Brain microvascular endothelial cell (primary cell): ENCODE data around the gene P3R3URF.

Experiments
- DNase-seq: peaks from one replicate; pipeline ENCODE4 v3.0.0-alpha.2; 2020
- H3K27ac ChIP-seq: fragments of 250-450 bp; sonication (Bioruptor Pico); 2 replicates; pipeline ENCODE4 v1.5.1; 2020; ENCODE audit warnings: mild to moderate bottlenecking, moderate library complexity
- H3K27me3 ChIP-seq: fragments of 250-450 bp; sonication (Bioruptor Pico); replicated peaks from 2 replicates; pipeline ENCODE4 v1.5.1; 2020; ENCODE audit warnings: mild to moderate bottlenecking
- H3K36me3 ChIP-seq: fragments of 250-450 bp; sonication (Bioruptor Pico); replicated peaks from 2 replicates; pipeline ENCODE4 v1.5.1; 2020; ENCODE audit warnings: mild to moderate bottlenecking
- H3K4me3 ChIP-seq: 2 replicates; pipeline ENCODE4 v1.5.1; 2011; ENCODE audit warnings: low read depth, mild to moderate bottlenecking, control low read depth, low read length, moderate library complexity
- CTCF ChIP-seq: IDR thresholded peaks from 2 replicates; pipeline ENCODE4 v1.5.1; 2011; ENCODE audit warnings: low read depth, mild to moderate bottlenecking, moderate library complexity, low read length, control low read depth, inconsistent platforms; ENCODE audit errors: missing control alignments
- in situ Hi-C: cut with HindIII; loops from 2 replicates; pipeline ENCODE4 v1.10.0; 2017; ENCODE audit warnings: low sequenced_read_pairs, low pct_ligation_motif_present

The P3R3URF gene

GRCh38 chr1:46173361-46173856 lies 2.9 kb downstream of the P3R3URF start:
- no peak for TF ChIP-seq CTCF
- in situ Hi-C loops: no loop called here
- no peak overlapping the region for H3K27ac ChIP-seq
- H3K36me3 ChIP-seq: no peaks in the 10 kb centered on the region
- H3K4me3 ChIP-seq: no peak overlapping the region
- H3K27me3 ChIP-seq: no peaks in the 10 kb centered on the region
- peak; percentile 43 for DNase-seq

GRCh38 chr1:46172321-46172720 lies 4.0 kb downstream of the P3R3URF start:
- no peak for DNase-seq
- Histone ChIP-seq H3K4me3 (no peak overlapping the region), H3K27me3 (no peaks in the 10 kb centered on the region), H3K27ac (no peak overlapping the region), H3K36me3 (no peaks in the 10 kb centered on the region)
- no peak for TF ChIP-seq CTCF
- in situ Hi-C loops: no loop called here

- TF ChIP-seq CTCF: no peak
- Histone ChIP-seq H3K4me3 (no peak overlapping the region), H3K27ac (no peak overlapping the region), H3K27me3 (no peaks in the 10 kb centered on the region), H3K36me3 (no peaks in the 10 kb centered on the region)
- no peak for DNase-seq
- in situ Hi-C loops: no loop called here
These were observed 4.4 kb downstream of the P3R3URF start for GRCh38 chr1:46171871-46172270.

GRCh38 chr1:46171351-46171750 lies 4.9 kb downstream of the P3R3URF start:
- in situ Hi-C loops: no loop called here
- no peak for TF ChIP-seq CTCF
- Histone ChIP-seq H3K36me3 (no peaks in the 10 kb centered on the region), H3K27ac (no peak overlapping the region), H3K27me3 (no peaks in the 10 kb centered on the region), H3K4me3 (no peak overlapping the region)
- DNase-seq: no peak

GRCh38 chr1:46169811-46170454 lies 6.4 kb downstream of the P3R3URF start:
- Histone ChIP-seq H3K4me3 (no peak overlapping the region), H3K27ac (no peak overlapping the region), H3K36me3 (no peaks in the 10 kb centered on the region), H3K27me3 (no peaks in the 10 kb centered on the region)
- DNase-seq: no peak
- in situ Hi-C loops: no loop called here
- TF ChIP-seq CTCF: no peak

DNA sequence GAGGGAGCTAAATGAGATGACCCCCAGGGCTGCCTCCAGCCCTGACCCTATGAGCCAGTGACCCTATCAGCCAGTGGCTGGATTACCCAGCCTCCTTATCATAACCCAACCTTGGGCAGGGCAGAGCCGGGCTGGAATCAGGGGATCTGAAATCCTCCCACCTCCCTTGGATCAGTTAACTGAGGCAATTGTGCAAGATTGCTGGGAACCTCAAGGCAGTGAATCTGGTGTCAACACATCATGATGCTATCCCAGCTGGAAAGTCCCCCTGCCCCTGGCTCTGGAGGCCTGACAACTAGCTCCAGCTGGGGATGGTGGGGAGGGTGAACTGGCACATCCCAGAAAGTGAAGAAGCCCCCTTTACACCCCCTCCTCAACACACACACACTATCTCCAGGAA lies 7.8 kb downstream of the P3R3URF start:
- Histone ChIP-seq H3K27ac (no peak overlapping the region), H3K27me3 (no peaks in the 10 kb centered on the region), H3K36me3 (no peaks in the 10 kb centered on the region), H3K4me3 (no peak overlapping the region)
- DNase-seq: no peak
- in situ Hi-C loops: no loop called here
- no peak for TF ChIP-seq CTCF
